Stimulated activated CD8-positive, alpha-beta memory T cell treated with anti-CD3 and anti-CD28 coated beads, Interleukin-15, amount 100 ng/mL, for 1 hour (primary cell): ENCODE data around the gene PIAS3.
"Not testable (repeated sequence)": the region's sequence is repeated elsewhere in the genome, so short reads cannot be mapped to it uniquely, and the experiment has no call there.

Experiments
- DNase-seq: peaks from one replicate; pipeline ENCODE4 v3.0.0-alpha.2; 2020; ENCODE audit warnings: low read depth

The PIAS3 gene

GRCh38 chr1:145823565-145824498 lies 35.0 kb downstream of the PIAS3 start, which contains the start of the genes POLR3C and RNF115:
Gene POLR3C (plus strand): TSS chr1:145824200. CDS start chr1:145825777, 1,577 bp downstream.
Gene RNF115 (minus strand): TSS chr1:145824095. CDS start chr1:145823873, 222 bp downstream.
- peak; percentile 71 for DNase-seq

- not testable (repeated sequence) for DNase-seq
Observed at GRCh38 chr1:145822779-145823331, 36.0 kb downstream of the PIAS3 start.

GRCh38 chr1:145818095-145818494 lies 40.8 kb downstream of the PIAS3 start:
- not testable (repeated sequence) for DNase-seq

DNA sequence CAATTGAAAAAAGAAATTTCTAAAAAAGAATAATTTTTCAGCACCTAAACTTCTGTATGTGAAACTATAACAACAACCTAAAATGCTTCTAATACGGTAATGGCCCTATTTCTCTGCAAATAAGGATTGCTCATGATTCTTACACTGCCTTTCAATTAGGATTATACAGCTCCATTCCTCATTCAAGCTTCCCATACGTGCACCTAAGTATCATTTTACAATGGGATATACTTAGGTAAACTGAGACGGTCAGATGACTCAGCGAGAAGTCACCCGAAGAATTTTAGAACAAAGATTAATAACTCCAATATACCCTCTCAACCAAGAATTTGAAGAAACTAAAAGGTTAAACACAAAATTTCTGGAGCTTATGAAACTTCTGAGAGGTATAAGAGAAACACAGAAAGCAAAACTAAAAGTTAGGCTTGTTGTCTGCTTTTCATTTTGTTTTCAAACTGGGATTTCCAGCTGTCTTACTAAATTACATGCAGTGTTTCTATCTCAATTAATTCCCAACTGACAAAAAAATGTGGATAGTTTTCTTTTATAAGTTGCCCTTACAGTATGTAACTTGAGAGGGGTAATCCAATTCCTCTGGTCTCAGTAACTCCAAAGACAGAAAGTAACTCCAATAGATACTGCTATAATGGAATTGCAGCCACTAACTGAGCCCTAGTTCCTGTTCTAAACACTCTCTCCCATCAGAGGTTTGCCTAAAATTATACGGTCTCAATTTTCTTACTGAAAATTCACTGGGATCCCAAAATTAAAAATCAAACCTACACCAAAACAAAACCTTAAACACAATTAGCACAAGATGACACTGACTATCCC lies 45.7 kb downstream of the PIAS3 start:
- not testable (repeated sequence) for DNase-seq

DNA sequence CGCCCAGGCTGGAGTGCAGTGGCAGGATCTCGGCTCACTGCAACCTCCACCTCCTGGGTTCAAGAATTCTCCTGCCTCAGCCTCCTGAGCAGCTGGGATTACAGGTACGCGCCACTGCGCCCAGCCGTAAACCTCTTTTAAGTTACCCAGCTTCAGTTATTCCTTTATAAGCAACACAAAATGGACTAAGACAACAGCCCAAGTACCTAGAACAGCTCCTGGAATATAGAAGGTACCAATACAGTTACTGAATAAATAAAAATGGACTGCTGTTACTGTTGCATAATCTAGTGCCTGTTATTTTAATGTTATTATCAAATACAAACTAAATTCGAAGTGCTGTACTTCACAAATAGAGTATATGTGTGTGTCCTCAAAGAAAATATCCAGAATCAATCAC lies 52.0 kb downstream of the PIAS3 start:
- DNase-seq: no peak

- no peak for DNase-seq
Observed at GRCh38 chr1:145806408-145806807, 52.5 kb downstream of the PIAS3 start.

GRCh38 chr1:145805057-145805456 lies 53.8 kb downstream of the PIAS3 start:
- no peak for DNase-seq

GRCh38 chr1:145804235-145805045 lies 54.4 kb downstream of the PIAS3 start:
- DNase-seq: no peak

DNA sequence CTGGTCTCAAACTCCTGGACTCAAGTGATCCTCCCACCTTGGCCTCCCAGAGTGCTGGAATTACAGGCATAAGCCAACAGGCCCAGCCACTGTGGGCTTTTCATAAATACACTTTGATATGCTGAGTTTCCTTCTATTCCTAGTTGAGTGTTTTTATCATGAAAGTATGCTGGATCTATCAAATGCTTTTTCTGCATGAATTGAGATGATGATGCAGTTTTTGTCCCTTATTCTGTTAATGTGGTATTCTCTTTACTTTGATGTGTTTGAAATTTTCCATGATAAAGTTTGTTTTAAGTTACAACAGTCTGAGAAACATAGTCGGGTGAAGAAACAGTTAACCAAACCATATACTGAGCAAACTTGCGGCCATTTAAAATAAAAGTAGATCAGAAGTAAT lies 59.1 kb downstream of the PIAS3 start:
- no peak for DNase-seq
